ENCODE results near the gene FMO2.

FMO2 gene

DNA sequence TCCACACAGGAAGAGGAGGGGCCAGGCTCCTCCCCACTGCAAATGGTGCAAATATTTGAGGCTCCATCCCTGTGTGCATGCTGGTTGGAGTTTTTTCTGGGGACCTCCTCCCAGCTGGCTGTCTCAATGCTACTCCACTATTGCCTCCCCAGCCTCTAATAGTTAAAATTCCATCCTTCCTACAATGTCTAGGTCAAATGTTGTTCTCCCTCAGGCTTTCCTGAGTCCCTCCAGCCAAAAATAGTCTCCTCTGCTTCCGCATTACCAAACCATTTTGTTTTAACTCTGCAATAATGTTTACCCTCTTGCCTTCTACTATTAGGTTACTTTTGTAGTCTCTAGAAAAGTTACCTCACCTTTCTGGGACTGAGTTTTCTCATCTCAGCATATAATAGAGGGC is 33.6 kb downstream of the FMO2 start:
- Histone ChIP-seq H3K27me3 (ENCODE audit: control insufficient read depth in 3 of 3, insufficient read depth in 3 of 3, low read depth in 1 of 3, low read length in 3 of 3) (no peaks in the 10 kb centered on the region), H3K79me1 (ENCODE audit: low read depth, low read length) (no peaks in the 10 kb centered on the region), H3K9me3 (replicated peaks in 1 of 2; ENCODE audit: control insufficient read depth in 2 of 2, insufficient read depth in 1 of 2, low read depth in 1 of 2, low read length in 2 of 2) (peaks cover 0 to 4% of the 10 kb centered on the region in 2 donors), H2BK15ac (ENCODE audit: low read length) (no peak overlapping the region), H2AFZ (ENCODE audit: low read length) (no peak overlapping the region), H3K23ac (ENCODE audit: low read depth, low read length, poor library complexity) (no peak overlapping the region), H2BK12ac (ENCODE audit: low read length) (no peak overlapping the region), H3K4ac (ENCODE audit: low read length) (no peak overlapping the region), H3K4me2 (ENCODE audit: insufficient read depth, low read length, poor library complexity, severe bottlenecking) (no peak overlapping the region), H3K36me3 (replicated peaks in 1 of 2; ENCODE audit: control insufficient read depth in 2 of 2, insufficient read depth in 2 of 2, low read length in 2 of 2) (no peaks in the 10 kb centered on the region), H2AK5ac (ENCODE audit: low read depth, low read length) (peak overlapping the region; percentile 82), H3K18ac (ENCODE audit: low read length) (no peak overlapping the region), H3K9ac (ENCODE audit: low read depth, low read length, poor library complexity) (no peak overlapping the region), H4K8ac (ENCODE audit: low read depth, low read length) (no peak overlapping the region), H2BK120ac (ENCODE audit: low read depth, low read length) (no peak overlapping the region), H3K27ac (replicated peaks; ENCODE audit: low read length) (no peak overlapping the region), H2BK5ac (ENCODE audit: low read length) (no peak overlapping the region), H4K91ac (ENCODE audit: low read depth, low read length, poor library complexity) (no peak overlapping the region), H3K14ac (ENCODE audit: low read length) (no peak overlapping the region), H3K4me1 (ENCODE audit: control insufficient read depth in 2 of 2, insufficient read depth in 1 of 2, low read depth in 1 of 2, low read length in 2 of 2) (peaks cover 4 to 6% of the 10 kb centered on the region in 2 donors), H3K4me3 (ENCODE audit: low read length in 2 of 2) (no peak overlapping the region)
- DNase-seq (ENCODE audit: low spot score), result no peak
- no CpG with 5 or more reads among the region's 1 CpG for WGBS, 2 donors (ENCODE audit: extremely low coverage in 2 of 2, insufficient read length in 2 of 2, insufficient replicate concordance in 1 of 2)

DNA sequence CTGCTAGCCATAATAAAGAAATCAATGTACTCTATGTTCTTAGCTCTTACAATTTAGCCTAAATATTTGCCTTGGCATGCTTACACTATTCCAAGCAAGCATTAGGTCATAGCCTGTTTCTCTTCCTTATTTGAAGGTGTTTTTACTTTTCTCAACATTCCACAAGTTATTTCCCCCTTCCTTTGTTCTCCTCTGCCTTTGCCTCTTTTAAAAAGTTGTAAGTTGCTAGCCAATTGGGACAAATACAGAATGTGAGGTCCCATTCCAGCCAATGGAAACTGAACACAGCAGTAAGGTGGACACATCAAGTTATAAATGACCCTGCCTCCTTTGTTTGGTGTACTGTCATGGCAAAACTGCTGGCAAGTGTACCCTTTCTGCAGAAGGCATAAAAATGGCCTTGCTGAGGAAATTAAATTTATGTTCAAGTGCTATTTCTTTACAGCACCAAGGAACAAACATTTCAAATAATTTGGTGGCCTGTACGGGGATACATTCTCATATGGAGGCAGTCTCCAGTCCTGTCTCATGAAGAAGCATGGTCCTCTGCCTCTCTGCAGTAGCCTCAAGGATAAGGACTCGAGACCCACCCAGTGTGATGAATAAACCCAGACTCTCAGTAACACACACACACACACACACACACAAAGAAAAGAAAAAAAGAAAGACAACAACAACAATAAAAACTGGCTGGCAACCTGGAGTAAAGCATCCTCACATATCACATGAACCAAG is 34.4 kb downstream of the FMO2 start:
- Histone ChIP-seq H3K27ac (replicated peaks; ENCODE audit: low read length) (peak overlapping the region; percentile 71), H3K4me3 (ENCODE audit: low read length in 2 of 2) (no peak overlapping the region)
- WGBS, 2 donors (ENCODE audit: extremely low coverage in 2 of 2, insufficient read length in 2 of 2, insufficient replicate concordance in 1 of 2), result no CpG with 5 or more reads among the region's 2 CpGs

DNA sequence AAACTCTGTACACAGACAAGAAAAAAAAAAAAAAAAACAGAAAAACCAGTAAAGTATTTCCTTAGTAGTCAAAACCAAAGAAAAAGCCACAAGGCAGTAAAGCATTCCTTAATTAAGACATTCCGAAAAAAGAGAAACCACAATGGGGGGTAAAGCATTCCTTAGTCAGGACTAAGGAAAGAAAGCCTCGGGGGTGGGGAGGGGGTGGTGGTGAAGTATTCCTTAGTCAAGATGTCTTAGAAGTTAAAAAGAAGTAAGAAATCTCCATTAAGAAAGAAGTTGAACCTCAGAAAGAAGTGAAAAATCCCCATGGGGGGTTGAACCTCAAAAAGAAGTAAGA is 35.0 kb downstream of the FMO2 start:
- Histone ChIP-seq H2AK5ac (ENCODE audit: low read depth, low read length) (no peak overlapping the region), H2AFZ (ENCODE audit: low read length) (peak overlapping the region; percentile 96), H3K27ac (replicated peaks; ENCODE audit: low read length) (peak overlapping the region; percentile 83), H2BK5ac (ENCODE audit: low read length) (no peak overlapping the region), H3K14ac (ENCODE audit: low read length) (no peak overlapping the region), H3K9me3 (replicated peaks in 1 of 2; ENCODE audit: control insufficient read depth in 2 of 2, insufficient read depth in 1 of 2, low read depth in 1 of 2, low read length in 2 of 2) (peaks cover 0 to 4% of the 10 kb centered on the region in 2 donors), H2BK120ac (ENCODE audit: low read depth, low read length) (no peak overlapping the region), H3K79me1 (ENCODE audit: low read depth, low read length) (no peaks in the 10 kb centered on the region), H4K8ac (ENCODE audit: low read depth, low read length) (no peak overlapping the region), H3K18ac (ENCODE audit: low read length) (no peak overlapping the region), H3K4me1 (ENCODE audit: control insufficient read depth in 2 of 2, insufficient read depth in 1 of 2, low read depth in 1 of 2, low read length in 2 of 2) (peaks cover 4 to 6% of the 10 kb centered on the region in 2 donors), H2BK15ac (ENCODE audit: low read length) (no peak overlapping the region), H4K91ac (ENCODE audit: low read depth, low read length, poor library complexity) (no peak overlapping the region), H3K36me3 (replicated peaks in 1 of 2; ENCODE audit: control insufficient read depth in 2 of 2, insufficient read depth in 2 of 2, low read length in 2 of 2) (no peaks in the 10 kb centered on the region), H3K4me2 (ENCODE audit: insufficient read depth, low read length, poor library complexity, severe bottlenecking) (peak overlapping the region; percentile 22), H3K4me3 (ENCODE audit: low read length in 2 of 2) (peak overlapping the region in 1 of 2 donors; percentile 38), H3K23ac (ENCODE audit: low read depth, low read length, poor library complexity) (no peak overlapping the region), H2BK12ac (ENCODE audit: low read length) (no peak overlapping the region), H3K27me3 (ENCODE audit: control insufficient read depth in 3 of 3, insufficient read depth in 3 of 3, low read depth in 1 of 3, low read length in 3 of 3) (no peaks in the 10 kb centered on the region), H3K4ac (ENCODE audit: low read length) (no peak overlapping the region), H3K9ac (ENCODE audit: low read depth, low read length, poor library complexity) (no peak overlapping the region)
- WGBS, 2 donors (ENCODE audit: extremely low coverage in 2 of 2, insufficient read length in 2 of 2, insufficient replicate concordance in 1 of 2), result no CpG with 5 or more reads among the region's 2 CpGs
- peak; percentile 80 for DNase-seq (ENCODE audit: low spot score)

More for the DNA sequence above, 34.4 kb downstream of the FMO2 start:
- H3K18ac ChIP-seq (ENCODE audit: low read length), result no peak overlapping the region
- no peak overlapping the region for H3K23ac ChIP-seq (ENCODE audit: low read depth, low read length, poor library complexity)
- peaks cover 0 to 4% of the 10 kb centered on the region in 2 donors for H3K9me3 ChIP-seq (replicated peaks in 1 of 2; ENCODE audit: control insufficient read depth in 2 of 2, insufficient read depth in 1 of 2, low read depth in 1 of 2, low read length in 2 of 2)
- H2BK12ac ChIP-seq (ENCODE audit: low read length), result no peak overlapping the region
- no peak overlapping the region for H3K4ac ChIP-seq (ENCODE audit: low read length)
- H3K79me1 ChIP-seq (ENCODE audit: low read depth, low read length), result no peaks in the 10 kb centered on the region
- H2BK5ac ChIP-seq (ENCODE audit: low read length), result no peak overlapping the region
- H3K4me2 ChIP-seq (ENCODE audit: insufficient read depth, low read length, poor library complexity, severe bottlenecking), result peak overlapping the region; percentile 22
- H4K91ac ChIP-seq (ENCODE audit: low read depth, low read length, poor library complexity), result no peak overlapping the region
- no peak overlapping the region for H4K8ac ChIP-seq (ENCODE audit: low read depth, low read length)
- no peaks in the 10 kb centered on the region for H3K36me3 ChIP-seq (replicated peaks in 1 of 2; ENCODE audit: control insufficient read depth in 2 of 2, insufficient read depth in 2 of 2, low read length in 2 of 2)
- H3K4me1 ChIP-seq (ENCODE audit: control insufficient read depth in 2 of 2, insufficient read depth in 1 of 2, low read depth in 1 of 2, low read length in 2 of 2), result peaks cover 4 to 6% of the 10 kb centered on the region in 2 donors
- no peak for DNase-seq (ENCODE audit: low spot score)
- peak overlapping the region; percentile 96 for H2AFZ ChIP-seq (ENCODE audit: low read length)
- no peak overlapping the region for H2BK15ac ChIP-seq (ENCODE audit: low read length)
- H3K14ac ChIP-seq (ENCODE audit: low read length), result no peak overlapping the region
- no peak overlapping the region for H2BK120ac ChIP-seq (ENCODE audit: low read depth, low read length)
- no peak overlapping the region for H2AK5ac ChIP-seq (ENCODE audit: low read depth, low read length)
- no peaks in the 10 kb centered on the region for H3K27me3 ChIP-seq (ENCODE audit: control insufficient read depth in 3 of 3, insufficient read depth in 3 of 3, low read depth in 1 of 3, low read length in 3 of 3)
- H3K9ac ChIP-seq (ENCODE audit: low read depth, low read length, poor library complexity), result no peak overlapping the region

DNA sequence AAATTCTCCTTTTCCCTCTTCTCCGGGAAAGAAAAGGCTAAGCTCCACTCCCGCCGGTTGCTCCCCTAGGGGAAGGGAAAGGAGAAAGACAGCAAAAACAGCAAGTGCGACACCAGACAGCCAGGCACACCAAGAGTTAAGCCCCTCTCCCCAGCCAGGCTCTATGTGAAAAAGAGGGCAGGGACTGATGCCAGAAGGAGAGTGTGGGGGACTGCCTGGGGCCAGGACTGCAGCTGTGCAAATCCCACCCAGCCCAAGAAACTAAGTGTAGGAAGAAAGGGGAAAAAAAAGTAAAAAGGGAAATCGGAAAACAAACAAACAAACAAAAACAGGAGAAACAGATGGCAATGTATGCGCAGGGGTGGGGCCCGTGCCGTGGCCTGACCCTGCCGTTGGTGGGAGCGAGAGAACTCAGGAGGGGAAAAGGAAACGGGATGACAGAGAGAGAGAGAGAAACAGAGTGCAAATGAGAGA is 35.5 kb downstream of the FMO2 start:
- no peak overlapping the region for H2BK5ac ChIP-seq (ENCODE audit: low read length)
- H2AK5ac ChIP-seq (ENCODE audit: low read depth, low read length), result no peak overlapping the region
- H3K4me1 ChIP-seq (ENCODE audit: control insufficient read depth in 2 of 2, insufficient read depth in 1 of 2, low read depth in 1 of 2, low read length in 2 of 2), result peaks cover 4 to 6% of the 10 kb centered on the region in 2 donors
- H3K4me3 ChIP-seq (ENCODE audit: low read length in 2 of 2), result peak overlapping the region in 1 of 2 donors; percentile 38
- H2AFZ ChIP-seq (ENCODE audit: low read length), result peak overlapping the region; percentile 96
- H3K18ac ChIP-seq (ENCODE audit: low read length), result no peak overlapping the region
- H4K91ac ChIP-seq (ENCODE audit: low read depth, low read length, poor library complexity), result no peak overlapping the region
- no peak overlapping the region for H3K9ac ChIP-seq (ENCODE audit: low read depth, low read length, poor library complexity)
- H3K36me3 ChIP-seq (replicated peaks in 1 of 2; ENCODE audit: control insufficient read depth in 2 of 2, insufficient read depth in 2 of 2, low read length in 2 of 2), result no peaks in the 10 kb centered on the region
- H3K27me3 ChIP-seq (ENCODE audit: control insufficient read depth in 3 of 3, insufficient read depth in 3 of 3, low read depth in 1 of 3, low read length in 3 of 3), result no peaks in the 10 kb centered on the region
- no peak overlapping the region for H3K4ac ChIP-seq (ENCODE audit: low read length)
- H3K9me3 ChIP-seq (replicated peaks in 1 of 2; ENCODE audit: control insufficient read depth in 2 of 2, insufficient read depth in 1 of 2, low read depth in 1 of 2, low read length in 2 of 2), result peaks cover 0 to 3% of the 10 kb centered on the region in 2 donors
- peak overlapping the region; percentile 83 for H3K27ac ChIP-seq (replicated peaks; ENCODE audit: low read length)
- H4K8ac ChIP-seq (ENCODE audit: low read depth, low read length), result no peak overlapping the region
- peak overlapping the region; percentile 31 for H3K4me2 ChIP-seq (ENCODE audit: insufficient read depth, low read length, poor library complexity, severe bottlenecking)
- no peak overlapping the region for H3K23ac ChIP-seq (ENCODE audit: low read depth, low read length, poor library complexity)
- H3K79me1 ChIP-seq (ENCODE audit: low read depth, low read length), result no peaks in the 10 kb centered on the region
- no peak overlapping the region for H2BK15ac ChIP-seq (ENCODE audit: low read length)
- no peak overlapping the region for H2BK120ac ChIP-seq (ENCODE audit: low read depth, low read length)
- no peak overlapping the region for H2BK12ac ChIP-seq (ENCODE audit: low read length)
- no peak overlapping the region for H3K14ac ChIP-seq (ENCODE audit: low read length)
- DNase-seq (ENCODE audit: low spot score), result peak; percentile 74
- no CpG with 5 or more reads among the region's 11 CpGs for WGBS, 2 donors (ENCODE audit: extremely low coverage in 2 of 2, insufficient read length in 2 of 2, insufficient replicate concordance in 1 of 2)
